MM.1S (cell line): ENCODE measurements around the gene TLK1.

Experiments
- CTCF ChIP-seq: fragments of 300-600 bp; sonication (generic); IDR thresholded peaks from 2 replicates; pipeline ENCODE4 v1.5.1; 2016; ENCODE audit warnings: antibody characterized with exemption, low read length, mixed read lengths
- EZH2 ChIP-seq: fragments of 300-600 bp; sonication (generic); optimal IDR thresholded peaks from 2 replicates; pipeline ENCODE3; 2017; ENCODE audit warnings: low read depth, mild to moderate bottlenecking, antibody characterized with exemption, low read length, mixed read lengths
- EZH2phosphoT487 ChIP-seq: fragments of 300-600 bp; sonication (generic); IDR thresholded peaks from 2 replicates; pipeline ENCODE4 v1.6.1; 2018; ENCODE audit warnings: antibody characterized with exemption, low read length

GRCh38 chr2:171087547-171087946, 73.1 kb downstream of the TLK1 start:
- TF ChIP-seq CTCF = no peak
- TF ChIP-seq EZH2 = no peak
- TF ChIP-seq EZH2phosphoT487 = no peak
